ENCODE data around the gene BRICD5. TPM values are rescaled to one million over a fixed set of nuclear protein-coding genes. Genes with fewer than 3 reads are reported as not detected.

Gene BRICD5
- total and polyA plus RNA-seq, 2 of the 13 experiments (the other 11 are each of a cell fraction or from before 2014, with no cell fraction given), result 1.6 to 5.8 TPM

DNA sequence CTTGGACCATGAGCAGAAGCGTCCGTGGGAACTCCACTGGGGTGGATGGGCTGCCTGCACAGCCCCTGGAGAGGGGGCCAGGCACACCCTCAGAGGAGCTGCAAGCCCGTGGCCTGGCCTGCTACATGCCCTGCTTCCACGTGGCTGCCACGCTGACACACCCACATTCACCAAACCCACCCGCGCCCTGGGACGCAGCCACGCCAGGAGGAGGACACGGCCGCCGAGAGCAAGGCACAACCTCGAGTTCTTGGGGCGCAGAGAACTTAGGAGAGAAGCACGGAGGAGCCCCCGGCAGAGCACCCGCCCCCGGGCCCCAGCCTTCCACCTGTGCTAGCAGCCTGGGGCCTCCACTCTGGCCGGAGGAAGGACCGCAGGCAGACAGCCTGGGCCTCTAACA is 33.1 kb downstream of the BRICD5 start:
- Histone ChIP-seq H3K4me3 (replicated peaks in 1 of 3; ENCODE audit: insufficient read depth in 1 of 3, low read depth in 2 of 3, low read length in 3 of 3) (no peak overlapping the region), H3K27ac (ENCODE audit: extremely low read length, insufficient read depth, low read length) (no peak overlapping the region), H3K79me2 (ENCODE audit: insufficient read depth, low read length) (no peaks in the 10 kb centered on the region), H3K9me3 (ENCODE audit: low read length) (no peaks in the 10 kb centered on the region), H3K4me2 (ENCODE audit: low read depth, low read length) (no peak overlapping the region), H2AFZ (ENCODE audit: low read length) (no peak overlapping the region), H3K9ac (ENCODE audit: insufficient read depth, low read depth, low read length) (no peak overlapping the region), H4K20me1 (ENCODE audit: insufficient read depth, low read length) (no peaks in the 10 kb centered on the region), H3K36me3 (replicated peaks in 1 of 2; ENCODE audit: control insufficient read depth in 1 of 2, insufficient read depth in 2 of 2, low read length in 2 of 2) (peaks cover 7 to 26% of the 10 kb centered on the region in 2 experiments; a peak in 2 of 5 replicates), H3K27me3 (ENCODE audit: control insufficient read depth in 1 of 2, insufficient read depth in 2 of 2, low read length in 2 of 2) (no peaks in the 10 kb centered on the region), H3K4me1 (ENCODE audit: insufficient read depth, low read length) (peaks cover 10% of the 10 kb centered on the region)
- TSS peak; percentile 79 for BruUV-seq (replicated peaks)
- CTCF ChIA-PET (ENCODE audit: low intra/inter-chr PET ratio, low total read pairs), result no interaction called here
- DNase-seq (ENCODE audit: low spot score), result no peak
- intact Hi-C loops (cut with micrococcal nuclease; ENCODE audit: unreplicated experiment), result no loop called here
- in situ Hi-C loops (cut with HindIII; ENCODE audit: extremely low pct_ligation_motif_present, low pct_unique_long_range_greater_than_20kb), result no loop called here
- TF ChIP-seq MZF1 (CRISPR knock-in tag; IDR thresholded peaks at IDR 0.05; ENCODE audit: borderline replicate concordance) (no peak), TARDBP (CRISPR knock-in tag; IDR thresholded peaks at IDR 0.05) (no peak), ZBTB3 (CRISPR knock-in tag; IDR thresholded peaks at IDR 0.05; ENCODE audit: borderline replicate concordance, low read depth) (no peak), RBFOX2 (IDR thresholded peaks at IDR 0.05; ENCODE audit: low read depth, low read length) (0 out of 2 replicates have a peak, but pooled peaks have one; percentile 11), MAFK (conservative IDR thresholded peaks at IDR 0.05 in 1 of 2, IDR thresholded peaks at IDR 0.05 in 1 of 2; ENCODE audit: low read length in 2 of 2) (no peak), AKAP8 (CRISPR knock-in tag; IDR thresholded peaks at IDR 0.05) (no peak), SALL1 (CRISPR knock-in tag; IDR thresholded peaks at IDR 0.05) (no peak), AGO2 (optimal IDR thresholded peaks at IDR 0.05; ENCODE audit: low read depth, low read length) (peak; percentile 16), KMT2B (CRISPR knock-in tag; IDR thresholded peaks at IDR 0.05) (no peak), CCAR2 (optimal IDR thresholded peaks at IDR 0.05; ENCODE audit: low read depth, low read length) (no peak), ELF1 (CRISPR knock-in tag; IDR thresholded peaks at IDR 0.05) (no peak), ZFY (CRISPR knock-in tag; IDR thresholded peaks at IDR 0.05) (no peak)
- 95% methylated on average over 18 of the region's 20 CpGs for WGBS (ENCODE audit: low lambda C conversion rate)
- no peak for ATAC-seq
- FAIRE-seq, result no peak
- POLR2A ChIA-PET, result interaction anchor here (1.1 to 1.7 kb wide), 2 partner anchors 19 to 22 kb away, joined by 3 to 5 read pairs; partner anchors contain the start of gene TRAF7
